SK-N-SH (cell line): ENCODE data around the gene FIZ1. TPM values are rescaled to one million over a fixed set of nuclear protein-coding genes. Genes with fewer than 3 reads are reported as not detected.
A peak's percentile ranks its signal among the peaks of the same experiment; 100 is the strongest.

Source experiments
- ELF1 ChIP-seq: IDR thresholded peaks from 2 replicates; pipeline ENCODE4 v1.4.0; 2012
- EZH2phosphoT487 ChIP-seq: fragments of 200-600 bp; sonication (generic); IDR thresholded peaks from 2 replicates; pipeline ENCODE4 v1.6.1; 2017; ENCODE audit warnings: low read depth, mixed run types, mild to moderate bottlenecking, antibody characterized with exemption, moderate library complexity, borderline replicate concordance
- FOXM1 ChIP-seq: IDR thresholded peaks from 2 replicates; pipeline ENCODE4 v1.4.0; 2012; ENCODE audit warnings: low read depth, mild to moderate bottlenecking
- GABPA ChIP-seq: IDR thresholded peaks from 2 replicates; pipeline ENCODE4 v1.4.0; 2012; ENCODE audit warnings: low read depth, mild to moderate bottlenecking
- IRF3 ChIP-seq: fragments of 150-350 bp; IDR thresholded peaks from 2 replicates; pipeline ENCODE4 v1.6.1; 2016; ENCODE audit warnings: mild to moderate bottlenecking, low read depth, low read length
- MEF2A ChIP-seq: IDR thresholded peaks from 2 replicates; pipeline ENCODE4 v1.4.0; 2012; ENCODE audit warnings: low read depth, borderline replicate concordance
- MXI1 ChIP-seq: IDR thresholded peaks from 2 replicates; pipeline ENCODE4 v1.6.1; 2012; ENCODE audit warnings: mild to moderate bottlenecking, low read depth, low read length, improper control_type of control experiment
- NFIC ChIP-seq: IDR thresholded peaks from 2 replicates; pipeline ENCODE4 v1.4.0; 2012; ENCODE audit warnings: borderline replicate concordance
- PBX3 ChIP-seq: IDR thresholded peaks from 2 replicates; pipeline ENCODE4; 2012
- REST ChIP-seq: IDR thresholded peaks from 2 replicates; pipeline ENCODE4 v1.6.1; 2012; ENCODE audit warnings: mild to moderate bottlenecking, low read depth, low read length, moderate library complexity
- SIN3A ChIP-seq: IDR thresholded peaks from 2 replicates; pipeline ENCODE4 v1.6.1; 2012; ENCODE audit warnings: low read depth, mild to moderate bottlenecking, low read length, moderate library complexity, borderline replicate concordance
- SMC3 ChIP-seq: IDR thresholded peaks from 2 replicates; pipeline ENCODE4 v1.6.1; 2012; ENCODE audit warnings: low read depth, low read length, improper control_type of control experiment
- TAF1 ChIP-seq: IDR thresholded peaks from 2 replicates; pipeline ENCODE4 v1.6.1; 2012; ENCODE audit warnings: low read depth, mild to moderate bottlenecking, low read length, moderate library complexity, borderline replicate concordance
- polyA plus RNA-seq, 3 experiments: library from polyadenylated mRNA; depleted of rRNA; stranded (reverse); fragments of >200 nt; gene quantifications; 2 replicates each; pipeline ENCODE4 v1.2.3, GENCODE V29; 2012
- TF ChIP-seq, protein P1 (sequence below): fragments of 200-600 bp; sonication (generic); IDR thresholded peaks from 2 replicates; pipeline ENCODE4 v1.6.1; 2017; ENCODE audit warnings: antibody characterized with exemption, mild to moderate bottlenecking, moderate library complexity
- TF ChIP-seq, protein P2 (sequence below): IDR thresholded peaks from 2 replicates; pipeline ENCODE4 v1.4.0; 2012; ENCODE audit warnings: low read depth
- TF ChIP-seq, protein P3 (sequence below): IDR thresholded peaks from 2 replicates; pipeline ENCODE4 v1.4.0; 2012; ENCODE audit warnings: low read depth, borderline replicate concordance
- TF ChIP-seq, protein P4 (sequence below): IDR thresholded peaks from 2 replicates; pipeline ENCODE4 v1.4.0; 2012; ENCODE audit warnings: low read depth, borderline replicate concordance

FIZ1 gene
- polyA plus RNA-seq, 1 of the 3 experiments (the other 2 are of a cell fraction): 5.7 TPM

DNA sequence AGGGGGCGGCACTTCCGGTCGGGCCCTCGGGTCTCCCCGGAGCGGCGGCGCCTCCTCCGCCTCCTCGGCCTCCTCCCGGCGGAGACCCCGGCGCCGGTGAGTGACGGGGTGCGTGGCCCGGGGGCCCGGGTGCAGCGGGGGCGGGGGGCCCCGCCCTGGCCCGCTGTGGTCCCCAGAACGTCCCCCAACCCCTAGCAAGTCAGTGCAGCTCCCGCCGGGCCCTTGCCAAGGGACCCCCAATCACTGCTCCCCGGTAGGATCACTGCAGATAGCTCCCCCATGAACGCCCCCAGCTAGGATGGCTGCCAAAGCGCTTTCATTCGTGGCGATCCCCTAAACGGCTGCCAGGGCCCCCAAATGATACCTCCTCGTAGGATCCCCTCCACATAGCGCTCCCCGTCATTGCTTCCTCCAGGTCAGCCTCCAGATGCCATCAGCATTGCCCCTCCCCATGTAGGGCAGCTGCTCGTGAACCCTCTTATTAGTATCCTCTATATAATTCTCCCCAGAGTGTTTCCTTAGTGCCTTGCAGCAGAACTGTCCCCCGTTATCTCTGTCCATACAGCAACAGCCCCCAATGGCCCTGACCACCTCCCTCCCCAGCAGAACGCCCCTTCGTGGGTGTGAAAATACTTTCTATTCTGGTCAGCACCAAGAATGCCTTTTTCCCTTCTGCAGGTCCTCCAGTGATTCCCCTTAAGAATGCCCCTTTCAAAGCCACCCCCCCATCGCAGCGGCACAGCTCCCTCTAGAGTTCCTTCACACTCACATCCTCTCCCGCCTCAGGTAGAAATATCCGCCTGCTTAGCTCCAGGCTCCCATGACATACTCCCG lies 6.5 kb upstream of the FIZ1 start, which contains the start of gene ZNF865 (continued):
- TF ChIP-seq REST (no peak), MEF2A (no peak), MXI1 (peak; percentile 49; the same call in 1 of the 2 replicates), GABPA (no peak), NFIC (no peak), SMC3 (peak; percentile 54), PBX3 (no peak), IRF3 (no peak), EZH2phosphoT487 (no peak), TAF1 (peak; percentile 37; the same call in 1 of the 2 replicates), FOXM1 (no peak), SIN3A (0 out of 2 replicates have a peak, but pooled peaks have one; percentile 26), ELF1 (no peak)
- TF ChIP-seq, protein P1, sequence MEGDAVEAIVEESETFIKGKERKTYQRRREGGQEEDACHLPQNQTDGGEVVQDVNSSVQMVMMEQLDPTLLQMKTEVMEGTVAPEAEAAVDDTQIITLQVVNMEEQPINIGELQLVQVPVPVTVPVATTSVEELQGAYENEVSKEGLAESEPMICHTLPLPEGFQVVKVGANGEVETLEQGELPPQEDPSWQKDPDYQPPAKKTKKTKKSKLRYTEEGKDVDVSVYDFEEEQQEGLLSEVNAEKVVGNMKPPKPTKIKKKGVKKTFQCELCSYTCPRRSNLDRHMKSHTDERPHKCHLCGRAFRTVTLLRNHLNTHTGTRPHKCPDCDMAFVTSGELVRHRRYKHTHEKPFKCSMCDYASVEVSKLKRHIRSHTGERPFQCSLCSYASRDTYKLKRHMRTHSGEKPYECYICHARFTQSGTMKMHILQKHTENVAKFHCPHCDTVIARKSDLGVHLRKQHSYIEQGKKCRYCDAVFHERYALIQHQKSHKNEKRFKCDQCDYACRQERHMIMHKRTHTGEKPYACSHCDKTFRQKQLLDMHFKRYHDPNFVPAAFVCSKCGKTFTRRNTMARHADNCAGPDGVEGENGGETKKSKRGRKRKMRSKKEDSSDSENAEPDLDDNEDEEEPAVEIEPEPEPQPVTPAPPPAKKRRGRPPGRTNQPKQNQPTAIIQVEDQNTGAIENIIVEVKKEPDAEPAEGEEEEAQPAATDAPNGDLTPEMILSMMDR: peak; percentile 81
- TF ChIP-seq, protein P2, sequence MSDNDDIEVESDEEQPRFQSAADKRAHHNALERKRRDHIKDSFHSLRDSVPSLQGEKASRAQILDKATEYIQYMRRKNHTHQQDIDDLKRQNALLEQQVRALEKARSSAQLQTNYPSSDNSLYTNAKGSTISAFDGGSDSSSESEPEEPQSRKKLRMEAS: peak; percentile 57; the same call in 1 of the 2 replicates
- TF ChIP-seq, protein P3, sequence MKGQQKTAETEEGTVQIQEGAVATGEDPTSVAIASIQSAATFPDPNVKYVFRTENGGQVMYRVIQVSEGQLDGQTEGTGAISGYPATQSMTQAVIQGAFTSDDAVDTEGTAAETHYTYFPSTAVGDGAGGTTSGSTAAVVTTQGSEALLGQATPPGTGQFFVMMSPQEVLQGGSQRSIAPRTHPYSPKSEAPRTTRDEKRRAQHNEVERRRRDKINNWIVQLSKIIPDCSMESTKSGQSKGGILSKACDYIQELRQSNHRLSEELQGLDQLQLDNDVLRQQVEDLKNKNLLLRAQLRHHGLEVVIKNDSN: no peak
- TF ChIP-seq, protein P4, sequence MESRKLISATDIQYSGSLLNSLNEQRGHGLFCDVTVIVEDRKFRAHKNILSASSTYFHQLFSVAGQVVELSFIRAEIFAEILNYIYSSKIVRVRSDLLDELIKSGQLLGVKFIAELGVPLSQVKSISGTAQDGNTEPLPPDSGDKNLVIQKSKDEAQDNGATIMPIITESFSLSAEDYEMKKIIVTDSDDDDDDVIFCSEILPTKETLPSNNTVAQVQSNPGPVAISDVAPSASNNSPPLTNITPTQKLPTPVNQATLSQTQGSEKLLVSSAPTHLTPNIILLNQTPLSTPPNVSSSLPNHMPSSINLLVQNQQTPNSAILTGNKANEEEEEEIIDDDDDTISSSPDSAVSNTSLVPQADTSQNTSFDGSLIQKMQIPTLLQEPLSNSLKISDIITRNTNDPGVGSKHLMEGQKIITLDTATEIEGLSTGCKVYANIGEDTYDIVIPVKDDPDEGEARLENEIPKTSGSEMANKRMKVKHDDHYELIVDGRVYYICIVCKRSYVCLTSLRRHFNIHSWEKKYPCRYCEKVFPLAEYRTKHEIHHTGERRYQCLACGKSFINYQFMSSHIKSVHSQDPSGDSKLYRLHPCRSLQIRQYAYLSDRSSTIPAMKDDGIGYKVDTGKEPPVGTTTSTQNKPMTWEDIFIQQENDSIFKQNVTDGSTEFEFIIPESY: 0 out of 2 replicates have a peak, but pooled peaks have one; percentile 0
